H9 (cell line): Measurements from ENCODE around the gene OR56B1. TPM values are rescaled to one million over a fixed set of nuclear protein-coding genes. Genes with fewer than 3 reads are reported as not detected.

ENCODE experiments used
- DNase-seq: peaks from one replicate; pipeline ENCODE4 v3.0.0-alpha.2; 2017
- H2AFZ ChIP-seq: one replicate; pipeline ENCODE4 v1.6.1; 2013; ENCODE audit warnings: mild to moderate bottlenecking, low read length, control low read depth, moderate library complexity
- H2AK5ac ChIP-seq: 2 replicates; pipeline ENCODE4 v1.6.1; 2013; ENCODE audit warnings: low read length, control low read depth, mixed read lengths; ENCODE audit not compliant: insufficient read length
- H2BK120ac ChIP-seq: one replicate; pipeline ENCODE4 v1.6.1; 2013; ENCODE audit warnings: low read depth, mild to moderate bottlenecking, low read length, control low read depth, inconsistent platforms; ENCODE audit not compliant: poor library complexity, severe bottlenecking
- H2BK12ac ChIP-seq: 2 replicates; pipeline ENCODE4 v1.6.1; 2013; ENCODE audit warnings: low read length, control low read depth, mixed read lengths, low read depth; ENCODE audit not compliant: insufficient read length
- H2BK15ac ChIP-seq: 2 replicates; pipeline ENCODE4 v1.6.1; 2013; ENCODE audit warnings: low read depth, low read length, control low read depth
- H2BK20ac ChIP-seq: one replicate; pipeline ENCODE4 v1.6.1; 2013; ENCODE audit warnings: low read depth, mild to moderate bottlenecking, low read length, control low read depth, inconsistent platforms; ENCODE audit not compliant: poor library complexity, severe bottlenecking
- H2BK5ac ChIP-seq: 2 replicates; pipeline ENCODE4 v1.6.1; 2013; ENCODE audit warnings: low read length, control low read depth, mixed read lengths; ENCODE audit not compliant: insufficient read length
- H3K14ac ChIP-seq: 2 replicates; pipeline ENCODE4 v1.6.1; 2013; ENCODE audit warnings: low read length, control low read depth; ENCODE audit not compliant: insufficient read depth
- H3K18ac ChIP-seq: 2 replicates; pipeline ENCODE4 v1.6.1; 2013; ENCODE audit warnings: low read depth, mild to moderate bottlenecking, mixed read lengths, low read length, control low read depth; ENCODE audit not compliant: insufficient read length
- H3K23ac ChIP-seq: 2 replicates; pipeline ENCODE4 v1.6.1; 2013; ENCODE audit warnings: low read length, control low read depth, mixed read lengths, low read depth; ENCODE audit not compliant: insufficient read length
- H3K23me2 ChIP-seq: 2 replicates; pipeline ENCODE4 v1.6.1; 2013; ENCODE audit warnings: low read depth, mild to moderate bottlenecking, mixed read lengths, low read length, control low read depth; ENCODE audit not compliant: insufficient read length, poor library complexity, severe bottlenecking
- H3K27ac ChIP-seq: 2 replicates; pipeline ENCODE4 v1.5.1; 2013; ENCODE audit warnings: low read length, control low read depth, mixed read lengths, low read depth; ENCODE audit not compliant: insufficient read length
- H3K27me3 ChIP-seq: 2 replicates; pipeline ENCODE4 v1.6.1; 2013; ENCODE audit warnings: low read length, control low read depth, inconsistent platforms; ENCODE audit not compliant: insufficient read depth
- H3K4ac ChIP-seq: 2 replicates; pipeline ENCODE4 v1.6.1; 2013; ENCODE audit warnings: low read depth, mild to moderate bottlenecking, control low read depth, inconsistent platforms, low read length, moderate library complexity
- H3K4me1 ChIP-seq: 2 replicates; pipeline ENCODE4 v1.6.1; 2013; ENCODE audit warnings: low read length, control low read depth, inconsistent platforms; ENCODE audit not compliant: insufficient read depth
- H3K4me2 ChIP-seq: 2 replicates; pipeline ENCODE4 v1.6.1; 2013; ENCODE audit warnings: low read length, control low read depth, mixed read lengths; ENCODE audit not compliant: insufficient read length, insufficient read depth
- H3K56ac ChIP-seq: 2 replicates; pipeline ENCODE4 v1.6.1; 2013; ENCODE audit warnings: low read depth, mild to moderate bottlenecking, mixed read lengths, low read length, control low read depth; ENCODE audit not compliant: insufficient read length
- H3K79me1 ChIP-seq: 2 replicates; pipeline ENCODE4 v1.6.1; 2013; ENCODE audit warnings: low read depth, mild to moderate bottlenecking, moderate library complexity, low read length, control low read depth, inconsistent platforms; ENCODE audit not compliant: insufficient read depth, poor library complexity, severe bottlenecking
- H3K79me2 ChIP-seq: 2 replicates; pipeline ENCODE4 v1.6.1; 2013; ENCODE audit warnings: low read length, control low read depth, inconsistent platforms; ENCODE audit not compliant: insufficient read depth
- H3K9ac ChIP-seq: 2 replicates; pipeline ENCODE4 v1.6.1; 2013; ENCODE audit warnings: low read length, control low read depth, mixed read lengths; ENCODE audit not compliant: insufficient read length; ENCODE audit errors: extremely low read depth
- H3K9me3 ChIP-seq: one replicate; pipeline ENCODE4 v1.6.1; 2013; ENCODE audit warnings: low read depth, low read length, inconsistent platforms; ENCODE audit not compliant: control insufficient read depth
- H3T11ph ChIP-seq: one replicate; pipeline ENCODE4 v1.6.1; 2013; ENCODE audit warnings: mild to moderate bottlenecking, low read length, control low read depth, inconsistent platforms
- H4K20me1 ChIP-seq: one replicate; pipeline ENCODE4 v1.6.1; 2013; ENCODE audit not compliant: control insufficient read depth, insufficient read length, insufficient read depth
- H4K5ac ChIP-seq: 2 replicates; pipeline ENCODE4 v1.6.1; 2013; ENCODE audit warnings: low read depth, mild to moderate bottlenecking, mixed read lengths, low read length, control low read depth; ENCODE audit not compliant: insufficient read length
- H4K8ac ChIP-seq: replicated peaks from 2 replicates; pipeline ENCODE4 v1.6.1; 2013; ENCODE audit warnings: low read length, control low read depth, mixed read lengths, low read depth; ENCODE audit not compliant: insufficient read length
- H4K91ac ChIP-seq: 2 replicates; pipeline ENCODE4 v1.6.1; 2013; ENCODE audit warnings: low read depth, mild to moderate bottlenecking, moderate library complexity, mixed read lengths, low read length, control low read depth; ENCODE audit not compliant: insufficient read length
- H3K27ac Mint-ChIP-seq, 3 experiments: 2 replicates in 2 of 3; 3 replicates in 1 of 3; pipeline ENCODE4 v1.8.0; 2020 to 2021; ENCODE audit warnings: mixed read lengths in 3 of 3, mild to moderate bottlenecking in 1 of 3, moderate library complexity in 1 of 3
- H3K27me3 Mint-ChIP-seq: 2 replicates; pipeline ENCODE4 v1.8.0; 2021; ENCODE audit warnings: low read depth, mild to moderate bottlenecking, moderate library complexity, mixed read lengths
- H3K36me3 Mint-ChIP-seq, 3 experiments: 2 replicates in 2 of 3; 3 replicates in 1 of 3; pipeline ENCODE4 v1.8.0; 2020 to 2021; ENCODE audit warnings: low read depth in 3 of 3, mixed read lengths in 3 of 3; ENCODE audit not compliant: insufficient read depth in 1 of 3
- H3K4me1 Mint-ChIP-seq, 2 experiments: 2 replicates each; pipeline ENCODE4 v1.8.0; 2020; ENCODE audit warnings: mixed read lengths in 2 of 2
- H3K4me3 Mint-ChIP-seq, 2 experiments: 2 replicates in 1 of 2; 3 replicates in 1 of 2; pipeline ENCODE4 v1.8.0; 2020 to 2021; ENCODE audit warnings: mild to moderate bottlenecking in 2 of 2, mixed read lengths in 2 of 2, moderate library complexity in 1 of 2
- H3K9me3 Mint-ChIP-seq, 2 experiments: 2 replicates in 1 of 2; 3 replicates in 1 of 2; pipeline ENCODE4 v1.8.0; 2020; ENCODE audit warnings: mild to moderate bottlenecking in 2 of 2, mixed read lengths in 2 of 2, moderate library complexity in 1 of 2
- WGBS: extraction: QIAGEN DNeasy Blood & Tissue Kit; methylation state at CpG from one replicate; pipeline ENCODE4 v1.1.7; 2013; ENCODE audit warnings: missing lambda C conversion rate, low lambda C conversion rate, mixed read lengths; ENCODE audit not compliant: insufficient read length; ENCODE audit errors: extremely low coverage; 5-methylcytosine and 5-hydroxymethylcytosine counted together
- total RNA-seq: library from RNA; stranded (reverse); gene quantifications from 2 replicates; pipeline ENCODE4 v1.2.1, GENCODE V29; 2021
- TF ChIP-seq, protein P1 (sequence below): fragments of 200-600 bp; sonication (generic); conservative IDR thresholded peaks from 3 replicates; pipeline ENCODE4 v1.8.0; 2021; ENCODE audit warnings: antibody characterized with exemption, mild to moderate bottlenecking

OR56B1 gene
- total RNA-seq, 1 experiment from 2014 or later: not detected

DNA sequence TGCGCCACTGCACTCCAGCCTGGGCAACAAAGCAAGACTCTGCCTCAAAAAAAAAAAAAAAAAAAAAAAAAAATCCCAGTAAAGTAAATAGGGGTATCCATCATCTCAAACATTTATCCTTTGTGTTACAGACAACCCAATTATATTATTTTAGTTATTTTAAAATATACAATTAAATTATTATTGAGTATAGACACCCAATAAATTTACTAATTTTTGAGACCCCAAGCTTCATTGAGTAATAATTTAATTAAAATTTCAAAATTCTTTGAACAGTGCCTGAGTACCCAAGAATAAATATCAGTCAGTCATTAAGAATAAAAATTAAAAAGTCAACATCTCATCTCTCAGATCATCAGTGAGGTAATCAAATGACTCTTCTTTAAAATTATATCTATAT, 17.7 kb downstream of the OR56B1 start, which contains the start of gene OR52N4:
Gene OR52N4, plus strand, starts transcription at position 301 of the 400 bp plus-strand sequence. CDS start 498 bp downstream, outside the sequence.
- TF ChIP-seq, protein P1, sequence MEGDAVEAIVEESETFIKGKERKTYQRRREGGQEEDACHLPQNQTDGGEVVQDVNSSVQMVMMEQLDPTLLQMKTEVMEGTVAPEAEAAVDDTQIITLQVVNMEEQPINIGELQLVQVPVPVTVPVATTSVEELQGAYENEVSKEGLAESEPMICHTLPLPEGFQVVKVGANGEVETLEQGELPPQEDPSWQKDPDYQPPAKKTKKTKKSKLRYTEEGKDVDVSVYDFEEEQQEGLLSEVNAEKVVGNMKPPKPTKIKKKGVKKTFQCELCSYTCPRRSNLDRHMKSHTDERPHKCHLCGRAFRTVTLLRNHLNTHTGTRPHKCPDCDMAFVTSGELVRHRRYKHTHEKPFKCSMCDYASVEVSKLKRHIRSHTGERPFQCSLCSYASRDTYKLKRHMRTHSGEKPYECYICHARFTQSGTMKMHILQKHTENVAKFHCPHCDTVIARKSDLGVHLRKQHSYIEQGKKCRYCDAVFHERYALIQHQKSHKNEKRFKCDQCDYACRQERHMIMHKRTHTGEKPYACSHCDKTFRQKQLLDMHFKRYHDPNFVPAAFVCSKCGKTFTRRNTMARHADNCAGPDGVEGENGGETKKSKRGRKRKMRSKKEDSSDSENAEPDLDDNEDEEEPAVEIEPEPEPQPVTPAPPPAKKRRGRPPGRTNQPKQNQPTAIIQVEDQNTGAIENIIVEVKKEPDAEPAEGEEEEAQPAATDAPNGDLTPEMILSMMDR: no peak
- Histone ChIP-seq H3K14ac (no peak within 1 kb of the TSS), H2BK120ac (no peak within 1 kb of the TSS), H2BK12ac (no peak within 1 kb of the TSS), H3K23ac (no peak within 1 kb of the TSS), H2AFZ (no peak within 1 kb of the TSS), H3K4ac (no peak within 1 kb of the TSS), H4K5ac (no peak within 1 kb of the TSS), H3K79me2 (no peaks in the 10 kb centered on the region), H2BK5ac (no peak within 1 kb of the TSS), H3K27ac (no peak within 1 kb of the TSS), H3K23me2 (no peaks in the 10 kb centered on the region), H2AK5ac (no peak within 1 kb of the TSS), H3K27me3 (no peaks in the 10 kb centered on the region), H3K4me2 (no peak within 1 kb of the TSS), H2BK20ac (no peak within 1 kb of the TSS), H3K9me3 (no peaks in the 10 kb centered on the region), H2BK15ac (no peak within 1 kb of the TSS), H3K79me1 (no peaks in the 10 kb centered on the region), H3K56ac (no peak within 1 kb of the TSS), H4K20me1 (no peaks in the 10 kb centered on the region), H3K4me1 (no peaks in the 10 kb centered on the region), H4K8ac (no peak within 1 kb of the TSS), H3K9ac (no peak within 1 kb of the TSS), H3K18ac (no peak within 1 kb of the TSS), H3T11ph (no peak within 1 kb of the TSS), H4K91ac (no peak within 1 kb of the TSS)
- WGBS: no CpG with 5 or more reads among the region's 1 CpG
- Mint-ChIP-seq H3K36me3 (no peaks in the 10 kb centered on the region), H3K4me1 (no peaks in the 10 kb centered on the region), H3K9me3 (no peaks in the 10 kb centered on the region; a peak in 1 of 5 replicates), H3K27ac (no peak within 1 kb of the TSS), H3K27me3 (no peaks in the 10 kb centered on the region), H3K4me3 (no peak within 1 kb of the TSS)
- DNase-seq: no peak
